NK-92 treated with Interleukin-12 subunit alpha and Interleukin-12 subunit beta, amount 100 ng/mL, for 24 hours (cell line): ENCODE measurements around the gene VANGL2.

ENCODE experiments used
- DNase-seq: peaks from one replicate; lab custom pipeline; 2025; lab: John Stamatoyannopoulos, UW

VANGL2 gene

DNA sequence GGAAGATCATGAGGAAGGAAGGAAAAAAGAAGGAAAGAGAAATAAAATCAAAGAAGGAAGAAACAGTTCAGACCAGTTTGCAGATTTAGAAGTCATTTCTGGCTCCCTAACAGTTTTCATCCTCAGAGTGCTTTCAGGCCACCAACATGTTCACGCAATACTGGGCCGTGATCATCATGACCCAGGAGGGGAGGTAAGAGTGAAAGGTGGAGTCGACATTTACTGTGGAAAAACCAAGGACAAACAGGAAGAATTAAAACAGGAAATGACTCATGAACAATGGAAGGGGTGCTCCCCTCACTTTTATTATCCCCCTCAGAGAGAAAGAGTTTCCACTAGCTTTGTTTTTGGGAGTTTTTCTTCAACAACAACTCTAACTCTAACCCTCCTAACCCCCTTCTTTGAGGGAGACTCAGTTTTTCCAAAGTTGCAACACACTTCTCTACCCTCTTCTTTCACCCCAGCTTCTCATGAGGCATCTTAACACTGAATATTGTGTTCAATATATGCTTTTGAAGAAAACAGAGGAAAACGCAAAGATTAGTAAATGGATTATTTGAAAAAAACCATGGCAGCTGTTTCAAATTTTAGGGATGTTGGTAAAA, 60.4 kb downstream of the VANGL2 start:
- no peak for DNase-seq

DNA sequence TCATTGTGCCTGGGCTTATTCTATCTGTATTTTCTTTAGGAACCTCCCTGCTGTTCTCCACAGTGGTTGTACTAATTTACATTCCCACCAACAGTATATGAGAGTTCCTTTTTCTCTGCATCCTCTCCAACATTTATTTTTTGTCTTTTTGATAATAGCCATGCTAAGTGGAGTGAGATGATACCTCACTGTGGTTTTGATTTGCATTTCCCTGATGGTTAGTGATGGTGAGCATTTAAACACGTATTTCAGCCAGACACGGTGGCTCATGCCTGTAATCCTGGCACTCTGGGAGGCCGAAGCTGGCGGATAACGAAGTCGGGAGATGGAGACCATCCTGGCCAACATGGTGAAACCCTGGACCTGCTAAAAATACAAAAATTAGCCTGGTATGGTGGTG, 64.8 kb downstream of the VANGL2 start:
- no peak for DNase-seq

DNA sequence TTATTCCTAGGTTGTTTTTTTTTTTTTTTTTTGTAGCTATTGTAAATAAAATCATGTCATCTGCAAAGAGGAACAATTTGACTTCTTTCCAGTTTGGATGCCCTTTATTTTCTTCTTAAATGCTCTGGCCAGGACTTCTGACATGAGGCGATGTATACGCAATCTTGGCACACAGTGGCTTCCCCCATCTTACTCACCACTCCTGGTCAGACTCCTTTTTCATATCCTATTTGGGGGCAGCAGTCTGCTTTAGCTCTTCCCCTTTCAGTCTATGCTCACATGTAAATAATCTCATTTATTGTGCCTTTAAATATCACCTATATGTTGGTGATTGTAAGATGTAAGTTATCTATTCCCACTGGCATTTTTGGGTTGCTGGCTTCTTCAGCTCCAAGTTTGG, 66.6 kb downstream of the VANGL2 start:
- no peak for DNase-seq

DNA sequence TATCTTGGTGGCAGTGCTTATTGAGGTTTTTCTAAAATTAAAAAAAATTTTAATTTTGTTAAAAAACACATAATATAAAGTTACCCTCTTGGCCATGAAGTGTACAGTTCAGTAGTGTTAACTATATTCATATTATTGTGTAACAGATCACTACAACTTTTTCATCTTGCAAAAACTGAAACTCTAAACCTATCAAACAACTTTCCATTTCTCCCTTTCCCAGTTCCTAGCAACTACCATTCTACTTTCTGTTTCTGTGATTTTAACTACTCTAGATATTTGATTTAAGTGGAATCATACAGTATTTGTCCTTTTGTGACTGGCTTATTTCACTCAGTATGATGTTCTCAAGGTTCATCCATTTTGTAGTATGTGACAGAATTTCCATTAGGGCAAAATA, 67.2 kb downstream of the VANGL2 start:
- no peak for DNase-seq

DNA sequence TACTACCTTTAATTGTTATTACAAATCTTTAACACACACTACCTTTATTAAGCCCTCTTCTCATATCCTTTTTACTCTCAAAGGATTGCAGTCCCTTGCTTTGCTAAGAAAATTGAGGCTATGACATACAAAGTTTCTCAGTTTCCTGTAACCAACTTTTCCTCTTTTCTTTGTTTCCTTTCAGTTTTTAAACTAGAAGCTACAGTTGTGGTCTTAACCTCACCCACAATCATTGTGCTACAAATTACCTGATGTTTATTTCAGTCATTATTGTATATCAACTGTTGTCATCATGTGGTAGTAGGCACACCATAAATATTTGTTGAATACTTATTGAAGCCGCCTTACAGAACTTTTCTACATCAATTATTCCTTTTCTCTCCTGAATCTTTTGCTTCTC, 70.9 kb downstream of the VANGL2 start:
- no peak for DNase-seq

DNA sequence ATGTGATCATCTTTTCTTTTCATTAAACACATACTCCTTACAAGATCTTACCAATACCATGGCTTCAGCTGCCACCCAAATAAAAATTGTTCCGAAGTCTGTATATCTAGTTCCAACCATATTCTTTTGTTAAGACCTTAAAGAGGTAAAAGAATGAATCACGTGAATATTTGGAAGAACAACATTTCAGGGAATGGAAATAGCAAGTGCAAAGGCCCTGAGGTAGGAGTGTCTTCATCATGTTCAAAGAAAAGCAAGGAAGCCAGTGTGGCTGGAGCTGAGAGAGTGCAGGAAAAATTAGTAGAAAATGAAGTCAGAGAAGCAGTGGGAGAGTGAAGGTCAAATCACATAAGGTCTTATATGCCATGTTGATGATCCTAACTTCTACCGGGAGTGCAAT, 71.7 kb downstream of the VANGL2 start:
- DNase-seq = no peak

DNA sequence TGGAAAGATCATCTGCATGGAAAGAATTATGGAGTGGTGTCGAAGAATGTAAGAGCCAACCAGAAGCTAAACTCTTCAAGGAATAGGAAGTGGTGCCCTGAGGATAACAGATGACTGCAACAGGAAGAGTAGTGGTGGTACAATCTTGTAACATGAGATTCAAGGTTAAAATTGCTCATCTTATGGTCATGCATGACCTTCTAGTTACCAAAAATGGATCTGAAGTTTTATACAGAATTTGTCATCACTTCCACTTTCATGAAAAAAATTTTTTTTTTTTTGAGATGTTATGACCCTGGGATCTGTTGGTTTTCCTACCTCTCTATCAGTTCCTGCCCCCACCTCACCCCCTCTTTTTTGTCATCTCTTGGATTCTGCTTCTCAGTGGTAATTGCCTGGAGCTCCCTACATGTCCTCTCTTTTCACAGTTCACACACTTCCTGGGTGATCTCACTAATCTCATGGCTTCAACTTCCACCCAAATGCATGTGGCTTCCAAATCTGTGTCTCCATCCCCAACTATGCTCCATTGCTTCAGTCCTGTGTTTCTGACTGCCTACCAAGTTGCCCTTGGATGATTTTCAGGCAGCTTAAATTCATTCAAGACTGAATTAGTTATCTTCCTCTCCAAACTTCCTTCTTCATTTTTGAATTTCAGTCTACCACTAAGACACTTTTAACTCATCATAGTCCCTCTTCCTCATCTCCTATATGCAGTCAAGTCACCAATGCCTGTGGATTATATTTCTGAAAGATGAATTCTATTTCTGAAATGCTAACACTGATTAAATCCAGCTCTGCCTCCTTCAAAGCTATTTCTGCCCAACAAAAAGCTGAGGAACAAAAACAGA, 74.3 kb downstream of the VANGL2 start:
- no peak for DNase-seq
